Activated T-cell treated with anti-CD3 and anti-CD28 coated beads, Interleukin-2, amount 50 U/mL, for 4 hours (primary cell): ENCODE data around the gene MAP2. TPM values are rescaled to one million over a fixed set of nuclear protein-coding genes. Genes with fewer than 3 reads are reported as not detected.

Source experiments
- ATAC-seq, 2 donors: fragments of 200-7000 bp; cut with Tn5 transposase; one replicate each; pipeline ENCODE4 v1.10.0; 2021
- DNase-seq: peaks from one replicate; pipeline ENCODE4 v3.0.0-alpha.2; 2020
- H3K27me3 Mint-ChIP-seq: one replicate; pipeline ENCODE4 v1.8.0; 2021; ENCODE audit warnings: low read depth, mixed read lengths
- H3K36me3 Mint-ChIP-seq: one replicate; pipeline ENCODE4 v1.8.0; 2022; ENCODE audit warnings: mixed read lengths; ENCODE audit not compliant: insufficient read depth
- H3K4me1 Mint-ChIP-seq: one replicate; pipeline ENCODE4 v1.8.0; 2021; ENCODE audit warnings: low read depth, mixed read lengths
- H3K4me3 Mint-ChIP-seq: one replicate; pipeline ENCODE4 v1.8.0; 2021; ENCODE audit warnings: mild to moderate bottlenecking, moderate library complexity, mixed read lengths
- H3K9me3 Mint-ChIP-seq: one replicate; pipeline ENCODE4 v1.8.0; 2021; ENCODE audit warnings: mixed read lengths
- total RNA-seq, 3 donors: library from RNA; stranded (reverse); gene quantifications; one replicate each; pipeline ENCODE4 v1.2.1, GENCODE V29; 2021

MAP2 gene
- total RNA-seq, 3 donors from 2014 or later: 0.24 TPM; not detected in 2

DNA sequence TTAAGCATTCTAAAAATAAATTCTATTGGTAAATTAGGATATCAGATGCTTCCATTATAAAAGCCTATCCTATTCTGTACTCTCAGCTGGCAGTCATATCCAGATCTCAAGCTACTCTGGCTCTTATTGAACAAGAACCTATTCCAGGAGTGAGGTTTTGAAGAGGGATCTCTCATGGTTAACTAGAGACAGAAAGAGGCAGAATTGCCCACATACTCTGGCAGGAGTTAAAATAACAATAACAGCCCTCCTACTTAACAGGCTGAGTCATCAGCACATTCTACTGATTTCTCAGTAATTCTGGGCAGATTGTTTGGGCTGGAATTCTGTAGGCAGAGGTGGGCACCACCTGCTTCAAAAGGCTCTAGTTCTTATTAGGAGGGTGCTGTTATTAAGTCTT, 205.8 kb downstream of the MAP2 start:
- H3K4me1 Mint-ChIP-seq: no peaks in the 10 kb centered on the region
- no peaks in the 10 kb centered on the region for H3K9me3 Mint-ChIP-seq
- H3K36me3 Mint-ChIP-seq: no peaks in the 10 kb centered on the region
- H3K4me3 Mint-ChIP-seq: no peak overlapping the region
- DNase-seq: no peak
- no peak for ATAC-seq
- H3K27me3 Mint-ChIP-seq: no peaks in the 10 kb centered on the region

DNA sequence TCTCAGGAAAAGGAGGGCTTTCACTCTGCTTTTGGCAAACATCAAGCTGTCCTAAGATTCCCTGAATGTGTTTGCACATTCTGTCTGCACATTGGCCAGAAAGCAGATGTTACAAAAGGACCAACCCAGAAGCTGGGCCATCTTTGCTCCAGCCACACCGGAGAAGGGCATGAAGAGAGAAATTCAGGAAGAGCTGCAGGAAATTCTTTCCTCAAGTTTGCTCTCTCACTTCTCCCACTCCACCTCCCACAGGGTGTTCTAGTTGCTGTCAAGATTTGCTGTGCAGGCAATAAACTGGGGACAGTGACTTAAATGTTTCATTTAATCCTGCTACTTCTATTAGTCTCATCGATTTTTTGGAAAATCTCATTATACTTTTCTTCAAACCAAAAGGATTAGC, 210.1 kb downstream of the MAP2 start:
- Mint-ChIP-seq H3K9me3 (no peaks in the 10 kb centered on the region), H3K36me3 (no peaks in the 10 kb centered on the region), H3K4me1 (no peaks in the 10 kb centered on the region)

DNA sequence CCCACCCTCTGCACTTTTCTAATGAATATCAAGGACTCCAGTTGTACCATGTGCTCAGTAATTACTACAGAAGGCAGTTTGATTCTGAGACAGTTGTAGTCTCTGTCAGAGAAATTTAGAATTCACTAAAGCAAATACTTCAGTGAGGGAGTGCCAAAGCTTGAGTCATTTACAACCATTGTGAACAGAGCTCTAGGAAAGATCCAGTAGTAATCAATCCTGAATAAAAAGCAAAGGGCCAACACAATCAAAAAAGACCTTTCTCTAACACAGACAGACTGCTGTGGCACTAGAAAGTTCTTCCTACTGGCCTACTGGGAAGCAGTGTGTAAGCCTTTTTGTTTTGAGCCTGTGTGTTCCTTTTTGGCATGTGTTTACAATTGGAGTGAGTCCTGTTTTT, 212.2 kb downstream of the MAP2 start:
- Mint-ChIP-seq H3K36me3 (no peaks in the 10 kb centered on the region), H3K4me3 (no peak overlapping the region), H3K9me3 (no peaks in the 10 kb centered on the region), H3K27me3 (no peaks in the 10 kb centered on the region), H3K4me1 (no peaks in the 10 kb centered on the region)
- no peak for DNase-seq
- no peak for ATAC-seq

More for the DNA sequence above, 210.1 kb downstream of the MAP2 start:
- H3K27me3 Mint-ChIP-seq: no peaks in the 10 kb centered on the region
- no peak overlapping the region for H3K4me3 Mint-ChIP-seq
- no peak for ATAC-seq
- no peak for DNase-seq

DNA sequence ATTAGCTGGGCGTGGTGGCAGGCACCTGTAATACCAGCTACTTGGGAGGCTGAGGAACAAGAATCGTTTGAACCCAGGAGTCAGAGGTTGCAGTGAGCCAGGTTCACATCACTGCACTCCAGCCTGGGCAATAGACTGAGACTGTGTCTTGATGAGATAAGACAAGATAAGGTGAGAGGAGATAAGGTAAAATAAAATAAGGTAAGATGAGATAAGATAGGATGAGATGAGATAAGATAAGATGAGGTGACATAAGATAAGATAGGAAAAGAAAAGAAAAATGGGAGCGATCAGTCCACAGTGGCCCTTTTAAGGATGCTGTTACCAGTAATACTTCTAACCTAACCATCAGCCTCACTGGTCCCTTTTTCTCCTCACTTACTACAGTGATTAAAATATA, 213.4 kb downstream of the MAP2 start:
- DNase-seq: no peak
- no peaks in the 10 kb centered on the region for H3K9me3 Mint-ChIP-seq
- no peaks in the 10 kb centered on the region for H3K36me3 Mint-ChIP-seq
- no peaks in the 10 kb centered on the region for H3K27me3 Mint-ChIP-seq
- no peak for ATAC-seq
- no peaks in the 10 kb centered on the region for H3K4me1 Mint-ChIP-seq
- H3K4me3 Mint-ChIP-seq: no peak overlapping the region

DNA sequence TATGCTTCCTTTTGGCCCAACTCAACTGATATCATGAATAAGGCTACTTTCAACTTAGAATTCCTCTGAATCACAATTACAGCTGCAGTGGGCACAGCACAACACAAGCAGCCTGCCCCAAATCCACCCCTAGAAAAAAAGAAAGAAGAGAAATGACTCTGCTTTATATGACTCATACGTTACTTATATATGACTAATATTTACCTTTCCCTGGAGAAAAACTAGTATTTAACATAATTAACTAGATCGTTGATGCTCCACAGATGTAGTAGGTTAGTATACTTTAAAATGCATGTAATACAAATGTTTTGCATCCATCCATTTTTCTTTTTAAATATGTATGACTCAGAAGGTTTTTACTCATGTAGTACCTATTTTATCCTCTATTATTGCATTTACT, 214.5 kb downstream of the MAP2 start:
- DNase-seq (no peak), ATAC-seq (peak; percentile 62 to 80)
- Mint-ChIP-seq H3K27me3 (no peaks in the 10 kb centered on the region), H3K4me3 (no peak overlapping the region), H3K36me3 (no peaks in the 10 kb centered on the region), H3K4me1 (no peaks in the 10 kb centered on the region), H3K9me3 (no peaks in the 10 kb centered on the region)

DNA sequence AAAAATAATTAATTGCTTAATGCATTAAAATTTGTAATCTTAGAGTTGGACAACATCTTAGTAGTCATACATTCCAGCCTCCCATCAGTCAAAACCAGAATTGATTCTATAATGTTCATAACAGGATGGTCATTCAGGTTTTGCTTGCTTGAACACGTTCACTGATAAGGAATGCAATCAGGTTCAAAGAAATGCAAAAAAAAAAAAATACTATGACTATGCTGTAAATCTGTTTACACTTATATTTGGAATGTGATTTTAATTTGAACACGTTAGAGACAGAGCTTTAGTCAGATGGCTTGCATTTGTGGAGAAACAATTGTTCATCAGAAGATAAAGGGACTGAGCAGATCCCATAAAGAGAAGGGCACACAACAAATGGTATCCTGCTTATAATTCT, 216.5 kb downstream of the MAP2 start:
- Mint-ChIP-seq H3K9me3 (no peaks in the 10 kb centered on the region), H3K36me3 (no peaks in the 10 kb centered on the region), H3K4me3 (no peak overlapping the region), H3K27me3 (no peaks in the 10 kb centered on the region), H3K4me1 (no peaks in the 10 kb centered on the region)
- no peak for DNase-seq
- no peak for ATAC-seq

DNA sequence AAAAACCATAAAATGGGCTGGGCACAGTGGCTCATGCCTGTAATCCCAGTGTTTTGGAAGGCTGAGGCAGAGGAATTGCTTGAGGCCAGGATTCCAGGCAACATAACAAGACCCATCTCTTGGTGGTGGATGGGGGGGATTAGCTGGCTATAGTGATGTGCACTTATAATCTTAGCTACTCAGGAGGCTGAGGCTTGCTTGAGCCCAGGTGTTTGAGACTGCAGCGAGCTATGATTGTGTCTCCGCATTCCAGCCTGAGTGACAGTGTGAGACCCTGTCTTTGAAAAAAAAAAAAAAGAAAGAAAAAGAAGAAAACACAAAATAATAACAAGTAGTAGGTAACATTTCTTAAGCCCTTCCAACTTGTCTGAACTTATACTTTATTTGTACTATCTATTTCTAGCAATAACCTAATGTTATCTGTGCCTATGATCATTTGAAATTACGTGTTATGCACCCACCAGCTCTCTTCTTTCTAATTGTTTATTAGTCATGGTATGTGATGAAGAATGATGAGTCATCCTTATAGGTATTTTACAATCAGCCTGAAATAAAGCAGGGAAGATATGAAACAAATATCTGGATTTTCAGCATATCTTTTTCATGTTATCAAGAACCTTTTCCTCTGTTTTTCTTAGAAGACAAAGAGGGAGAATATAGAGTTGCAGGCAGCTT, 218.4 kb downstream of the MAP2 start:
- no peaks in the 10 kb centered on the region for H3K9me3 Mint-ChIP-seq
- H3K27me3 Mint-ChIP-seq: no peaks in the 10 kb centered on the region

DNA sequence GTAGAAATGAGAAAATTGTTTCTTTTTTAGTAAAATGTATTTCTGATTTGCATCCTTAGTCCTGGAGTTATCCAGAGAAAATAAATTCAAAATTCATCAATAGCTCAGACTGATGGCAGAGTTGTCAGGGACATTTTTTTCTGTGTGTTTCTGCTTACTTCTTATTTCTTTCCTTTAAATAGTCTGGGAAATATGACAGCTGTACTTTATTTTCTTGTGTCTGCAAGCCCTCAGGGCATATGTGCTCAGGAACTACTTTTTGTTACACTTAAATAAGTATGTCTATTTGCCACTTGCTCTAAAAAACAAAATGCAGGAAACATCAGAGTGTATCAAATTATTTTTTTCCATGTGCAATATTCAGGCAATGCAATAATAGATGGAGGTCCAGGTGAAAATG, 221.0 kb downstream of the MAP2 start:
- no peaks in the 10 kb centered on the region for H3K4me1 Mint-ChIP-seq
- no peak for DNase-seq
- no peak for ATAC-seq
- H3K27me3 Mint-ChIP-seq: no peaks in the 10 kb centered on the region
- no peaks in the 10 kb centered on the region for H3K9me3 Mint-ChIP-seq
- no peaks in the 10 kb centered on the region for H3K36me3 Mint-ChIP-seq
- H3K4me3 Mint-ChIP-seq: no peak overlapping the region

More for the DNA sequence above, 218.4 kb downstream of the MAP2 start:
- Mint-ChIP-seq H3K4me3 (no peak overlapping the region), H3K4me1 (no peaks in the 10 kb centered on the region), H3K36me3 (no peaks in the 10 kb centered on the region)
- ATAC-seq (no peak), DNase-seq (no peak)

DNA sequence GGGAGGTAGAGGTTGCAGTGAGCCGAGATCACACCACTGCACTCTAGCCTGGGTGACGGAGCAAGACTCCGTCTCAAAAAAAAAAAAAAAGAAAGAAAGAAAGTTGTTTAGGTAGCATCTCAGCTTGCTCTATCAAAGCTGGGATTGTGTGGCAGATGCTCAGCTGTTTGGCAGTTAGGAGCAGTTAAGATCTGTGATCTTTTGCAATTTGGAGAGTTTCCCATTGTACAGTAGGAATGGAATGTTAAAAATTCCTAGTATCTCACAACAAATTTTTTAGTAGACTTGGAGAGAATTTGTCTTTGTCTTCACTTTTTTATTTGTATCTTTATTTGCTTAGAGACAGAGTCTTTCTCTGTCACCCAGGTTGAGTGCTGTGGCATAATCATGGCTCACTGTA, 224.9 kb downstream of the MAP2 start:
- DNase-seq: no peak
- H3K4me1 Mint-ChIP-seq: no peaks in the 10 kb centered on the region
- no peaks in the 10 kb centered on the region for H3K27me3 Mint-ChIP-seq
- no peak overlapping the region for H3K4me3 Mint-ChIP-seq
- H3K36me3 Mint-ChIP-seq: no peaks in the 10 kb centered on the region
- no peaks in the 10 kb centered on the region for H3K9me3 Mint-ChIP-seq
- no peak for ATAC-seq

DNA sequence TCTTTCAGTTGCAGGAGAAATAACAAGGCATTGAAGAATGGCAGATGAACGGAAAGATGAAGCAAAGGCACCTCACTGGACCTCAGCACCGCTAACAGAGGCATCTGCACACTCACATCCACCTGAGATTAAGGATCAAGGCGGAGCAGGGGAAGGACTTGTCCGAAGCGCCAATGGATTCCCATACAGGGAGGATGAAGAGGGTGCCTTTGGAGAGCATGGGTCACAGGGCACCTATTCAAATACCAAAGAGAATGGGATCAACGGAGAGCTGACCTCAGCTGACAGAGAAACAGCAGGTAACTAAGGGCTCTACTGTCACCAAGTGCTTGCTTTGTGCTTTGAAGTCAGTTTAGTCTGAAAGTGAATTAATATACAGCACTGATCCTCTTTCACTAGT, 229.3 kb downstream of the MAP2 start:
- H3K9me3 Mint-ChIP-seq: no peaks in the 10 kb centered on the region
- no peaks in the 10 kb centered on the region for H3K4me1 Mint-ChIP-seq
- no peak overlapping the region for H3K4me3 Mint-ChIP-seq
- ATAC-seq (no peak), DNase-seq (no peak)
- H3K36me3 Mint-ChIP-seq: no peaks in the 10 kb centered on the region
- H3K27me3 Mint-ChIP-seq: no peaks in the 10 kb centered on the region

DNA sequence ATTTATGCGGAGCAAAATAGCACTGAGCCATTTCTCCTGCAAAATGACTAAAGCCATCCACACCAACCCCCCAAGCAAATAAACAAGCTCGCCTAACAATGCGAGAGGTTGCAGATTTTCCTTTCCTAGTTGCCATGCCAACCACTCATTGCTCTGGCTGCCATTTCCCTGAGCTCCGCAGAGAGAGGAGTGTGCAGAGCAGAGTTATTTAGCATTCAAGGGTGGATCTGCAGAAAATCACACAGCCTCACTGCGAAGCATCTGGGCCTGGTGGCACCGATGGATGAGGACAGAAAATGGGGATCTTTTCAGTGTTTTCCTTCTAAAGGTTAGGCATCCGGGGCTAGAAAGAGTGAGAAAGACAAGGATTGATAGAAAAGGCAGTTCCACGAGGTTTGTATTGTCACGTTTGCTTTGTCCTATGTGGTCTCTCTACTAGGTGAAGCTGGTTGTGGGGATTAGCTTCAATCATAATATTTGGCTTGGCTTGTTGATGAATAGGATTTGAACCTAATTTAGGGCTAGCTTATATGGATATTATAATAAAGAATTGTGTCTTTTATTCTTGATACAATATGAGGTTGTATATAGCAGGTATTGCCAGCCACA, 237.5 kb downstream of the MAP2 start:
- ATAC-seq (no peak), DNase-seq (no peak)
- H3K9me3 Mint-ChIP-seq: no peaks in the 10 kb centered on the region
- no peaks in the 10 kb centered on the region for H3K36me3 Mint-ChIP-seq
- H3K4me1 Mint-ChIP-seq: no peaks in the 10 kb centered on the region
- no peaks in the 10 kb centered on the region for H3K27me3 Mint-ChIP-seq
- no peak overlapping the region for H3K4me3 Mint-ChIP-seq

DNA sequence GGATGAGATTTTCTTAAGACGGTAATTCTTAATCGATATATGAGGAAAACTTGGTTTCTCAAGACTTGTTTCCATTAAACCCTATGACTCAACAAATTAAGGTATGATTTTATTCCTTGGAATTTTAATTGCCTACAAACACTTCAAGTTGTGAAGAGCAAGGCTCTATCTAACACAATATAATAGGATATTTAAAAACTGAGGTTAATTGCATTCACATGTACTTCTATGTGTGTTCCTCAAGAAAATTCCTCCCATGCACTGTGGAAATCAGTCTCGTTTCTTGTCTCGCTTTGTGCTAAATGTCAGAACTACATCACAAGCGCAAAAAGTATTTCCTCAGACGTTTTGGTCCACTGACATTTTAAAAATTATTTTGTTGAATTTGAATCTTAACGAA, 238.2 kb downstream of the MAP2 start:
- no peak for DNase-seq
- no peaks in the 10 kb centered on the region for H3K27me3 Mint-ChIP-seq
- H3K36me3 Mint-ChIP-seq: no peaks in the 10 kb centered on the region

DNA sequence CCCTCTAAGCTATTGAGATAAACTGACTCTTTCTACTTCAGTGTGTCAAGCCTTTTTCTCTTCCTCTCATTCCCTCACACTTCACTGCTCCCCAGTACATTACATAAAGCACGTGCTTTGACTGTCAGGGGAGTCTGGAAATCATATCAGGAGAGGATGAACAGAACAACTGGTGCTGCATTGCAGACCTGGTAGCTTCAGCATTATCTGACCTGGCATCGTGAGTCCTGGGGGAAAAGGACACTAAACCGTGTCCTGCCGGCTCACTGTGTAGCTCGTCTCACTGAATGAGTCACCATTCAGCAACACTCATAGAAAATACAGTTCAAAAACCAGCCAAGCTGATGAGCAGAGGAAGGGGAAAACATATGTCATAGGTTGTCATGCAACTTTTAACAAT, 239.3 kb downstream of the MAP2 start:
- H3K4me1 Mint-ChIP-seq: no peaks in the 10 kb centered on the region
- H3K27me3 Mint-ChIP-seq: no peaks in the 10 kb centered on the region
- ATAC-seq: no peak
- no peak overlapping the region for H3K4me3 Mint-ChIP-seq
- no peak for DNase-seq
- H3K36me3 Mint-ChIP-seq: no peaks in the 10 kb centered on the region
- no peaks in the 10 kb centered on the region for H3K9me3 Mint-ChIP-seq

More for the DNA sequence above, 238.2 kb downstream of the MAP2 start:
- Mint-ChIP-seq H3K4me3 (no peak overlapping the region), H3K9me3 (no peaks in the 10 kb centered on the region), H3K4me1 (no peaks in the 10 kb centered on the region)
- no peak for ATAC-seq

DNA sequence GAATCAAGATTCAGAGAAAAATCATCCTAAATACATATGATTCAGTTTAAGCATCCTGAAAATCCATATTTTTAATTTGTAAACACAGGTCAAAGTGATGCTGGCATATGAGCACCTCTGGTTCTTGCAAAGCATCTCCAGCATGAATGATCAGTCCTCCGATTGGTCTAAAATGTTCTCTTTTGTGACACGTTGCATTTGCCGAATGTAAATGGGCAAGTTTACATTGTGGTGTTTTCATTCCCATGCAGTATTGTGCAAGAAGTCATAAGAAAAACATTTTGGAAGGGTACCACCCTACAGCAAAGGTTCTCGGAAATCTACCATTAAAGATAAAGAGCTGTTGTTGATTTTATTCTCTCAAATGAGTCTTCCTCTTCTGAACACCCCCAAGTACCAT, 239.8 kb downstream of the MAP2 start:
- Mint-ChIP-seq H3K4me1 (no peaks in the 10 kb centered on the region), H3K4me3 (no peak overlapping the region), H3K27me3 (no peaks in the 10 kb centered on the region), H3K9me3 (no peaks in the 10 kb centered on the region), H3K36me3 (no peaks in the 10 kb centered on the region)
- ATAC-seq (no peak), DNase-seq (no peak)

DNA sequence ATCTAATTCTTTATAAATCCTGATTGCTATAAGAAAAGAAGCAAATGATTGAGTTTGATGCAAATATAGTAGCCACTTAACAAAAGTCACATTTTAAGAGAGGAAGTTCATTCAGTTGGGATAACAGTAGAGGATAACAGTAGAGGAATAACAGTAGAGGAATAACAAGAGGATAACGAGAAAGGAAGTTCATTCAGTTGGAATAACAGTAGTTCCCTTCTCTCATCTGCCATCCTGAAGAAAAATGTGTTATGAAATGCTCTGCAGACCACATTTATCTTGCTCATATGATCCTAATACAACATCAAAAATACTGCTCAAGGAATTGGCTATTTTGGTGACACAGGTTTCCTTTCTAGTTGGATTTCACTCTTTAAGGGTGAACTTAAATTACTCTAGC, 242.4 kb downstream of the MAP2 start:
- H3K4me3 Mint-ChIP-seq: no peak overlapping the region
- DNase-seq (no peak), ATAC-seq (no peak)

More for the DNA sequence above, 242.4 kb downstream of the MAP2 start:
- H3K9me3 Mint-ChIP-seq: no peaks in the 10 kb centered on the region
- no peaks in the 10 kb centered on the region for H3K36me3 Mint-ChIP-seq
- H3K4me1 Mint-ChIP-seq: no peaks in the 10 kb centered on the region
- no peaks in the 10 kb centered on the region for H3K27me3 Mint-ChIP-seq
